Measurements from ENCODE around the gene GORASP2.

The GORASP2 gene

GRCh38 chr2:171013851-171014250 lies 84.8 kb downstream of the GORASP2 start:
- Mint-ChIP-seq H3K27me3 (no peaks in the 10 kb centered on the region), H3K27ac (peak overlapping the region; percentile 50), H3K36me3 (peaks cover 30% of the 10 kb centered on the region), H3K4me1 (peaks cover 1% of the 10 kb centered on the region), H3K9me3 (no peaks in the 10 kb centered on the region), H3K4me3 (no peak overlapping the region)
- ATAC-seq (ENCODE audit: low read depth): no peak
- DNase-seq (ENCODE audit: low spot score in 2 of 2): no peak

- Mint-ChIP-seq H3K36me3 (peaks cover 20% of the 10 kb centered on the region), H3K4me3 (no peak overlapping the region), H3K27ac (no peak overlapping the region)
Observed at GRCh38 chr2:171016125-171016524, 87.1 kb downstream of the GORASP2 start.

More at GRCh38 chr2:171016125-171016524, 87.1 kb downstream of the GORASP2 start:
- Mint-ChIP-seq H3K9me3 (no peaks in the 10 kb centered on the region), H3K27me3 (no peaks in the 10 kb centered on the region), H3K4me1 (no peaks in the 10 kb centered on the region)
- no peak for DNase-seq (ENCODE audit: low spot score in 2 of 2)
- no peak for ATAC-seq (ENCODE audit: low read depth)
